22Rv1 (cell line): Measurements from ENCODE around the gene SART3.

ENCODE experiments used
- H3K27ac ChIP-seq: fragments of 450-650 bp; 2 replicates; pipeline ENCODE4 v1.5.1; 2017
- CTCF ChIP-seq: fragments of 450-650 bp; IDR thresholded peaks from 2 replicates; pipeline ENCODE4 v1.5.1; 2017; ENCODE audit warnings: mild to moderate bottlenecking
- ZFX ChIP-seq: fragments of 450-650 bp; IDR thresholded peaks from 2 replicates; pipeline ENCODE4 v1.6.1; 2017; ENCODE audit warnings: antibody characterized with exemption, borderline replicate concordance

The SART3 gene

GRCh38 chr12:108600702-108601007 lies 39.7 kb upstream of the SART3 start:
- TF ChIP-seq ZFX (no peak), CTCF (no peak)
- no peak overlapping the region for H3K27ac ChIP-seq

GRCh38 chr12:108599948-108600701 lies 39.2 kb upstream of the SART3 start:
- no peak overlapping the region for H3K27ac ChIP-seq
- TF ChIP-seq ZFX = no peak
- TF ChIP-seq CTCF = no peak

GRCh38 chr12:108599541-108599940 lies 38.6 kb upstream of the SART3 start:
- no peak overlapping the region for H3K27ac ChIP-seq
- TF ChIP-seq CTCF = no peak
- no peak for TF ChIP-seq ZFX

GRCh38 chr12:108598553-108599250 lies 37.7 kb upstream of the SART3 start:
- TF ChIP-seq ZFX (no peak), CTCF (no peak)
- no peak overlapping the region for H3K27ac ChIP-seq

- TF ChIP-seq ZFX (no peak), CTCF (no peak)
- H3K27ac ChIP-seq = no peak within 1 kb of the TSS
Measured at GRCh38 chr12:108597559-108598471, 36.8 kb upstream of the SART3 start, which contains the start of gene TMEM119. Gene TMEM119 (minus strand): TSS chr12:108598084. CDS start chr12:108592383, 5,701 bp downstream.

- no peak overlapping the region for H3K27ac ChIP-seq
- no peak for TF ChIP-seq CTCF
- no peak for TF ChIP-seq ZFX
Measured at GRCh38 chr12:108596854-108597558, 36.0 kb upstream of the SART3 start.
